Measurements from ENCODE around the gene LRIT3. TPM values are rescaled to one million over a fixed set of nuclear protein-coding genes. Genes with fewer than 3 reads are reported as not detected.

The LRIT3 gene
- total RNA-seq, 1 donor from 2014 or later: 0.17 TPM

DNA sequence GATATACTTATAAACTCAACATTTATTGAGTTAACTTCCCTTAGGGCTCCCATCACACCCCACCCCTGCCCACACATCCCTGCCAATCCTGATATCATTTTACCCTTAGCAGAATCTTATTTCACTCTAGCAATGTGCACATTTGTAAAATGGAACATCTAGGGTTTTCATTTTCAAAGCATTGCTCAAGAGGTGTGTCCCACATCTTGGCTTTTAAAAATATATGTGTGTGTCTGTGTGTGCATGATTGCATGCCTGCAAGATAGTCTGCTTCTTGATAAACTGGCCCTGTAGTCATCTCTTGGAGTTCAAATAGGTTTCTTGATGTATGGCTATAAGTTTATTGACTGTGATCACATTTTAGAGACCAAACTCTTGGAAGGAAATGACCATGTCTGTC is 38.4 kb downstream of the LRIT3 start:
- TF ChIP-seq, protein P1, sequence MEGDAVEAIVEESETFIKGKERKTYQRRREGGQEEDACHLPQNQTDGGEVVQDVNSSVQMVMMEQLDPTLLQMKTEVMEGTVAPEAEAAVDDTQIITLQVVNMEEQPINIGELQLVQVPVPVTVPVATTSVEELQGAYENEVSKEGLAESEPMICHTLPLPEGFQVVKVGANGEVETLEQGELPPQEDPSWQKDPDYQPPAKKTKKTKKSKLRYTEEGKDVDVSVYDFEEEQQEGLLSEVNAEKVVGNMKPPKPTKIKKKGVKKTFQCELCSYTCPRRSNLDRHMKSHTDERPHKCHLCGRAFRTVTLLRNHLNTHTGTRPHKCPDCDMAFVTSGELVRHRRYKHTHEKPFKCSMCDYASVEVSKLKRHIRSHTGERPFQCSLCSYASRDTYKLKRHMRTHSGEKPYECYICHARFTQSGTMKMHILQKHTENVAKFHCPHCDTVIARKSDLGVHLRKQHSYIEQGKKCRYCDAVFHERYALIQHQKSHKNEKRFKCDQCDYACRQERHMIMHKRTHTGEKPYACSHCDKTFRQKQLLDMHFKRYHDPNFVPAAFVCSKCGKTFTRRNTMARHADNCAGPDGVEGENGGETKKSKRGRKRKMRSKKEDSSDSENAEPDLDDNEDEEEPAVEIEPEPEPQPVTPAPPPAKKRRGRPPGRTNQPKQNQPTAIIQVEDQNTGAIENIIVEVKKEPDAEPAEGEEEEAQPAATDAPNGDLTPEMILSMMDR (IDR thresholded peaks at IDR 0.05; ENCODE audit: unreplicated experiment): no peak
- no peak overlapping the region for H3K4me3 Mint-ChIP-seq (ENCODE audit: low read depth)
- H3K27ac Mint-ChIP-seq: no peak overlapping the region
- DNase-seq (ENCODE audit: low spot score, unreplicated experiment): no peak
- H3K36me3 Mint-ChIP-seq (ENCODE audit: insufficient read depth): no peaks in the 10 kb centered on the region
- no peaks in the 10 kb centered on the region for H3K4me1 Mint-ChIP-seq (ENCODE audit: low read depth)
- H3K9me3 Mint-ChIP-seq (ENCODE audit: low read depth): no peaks in the 10 kb centered on the region
- H3K27me3 Mint-ChIP-seq: no peaks in the 10 kb centered on the region

DNA sequence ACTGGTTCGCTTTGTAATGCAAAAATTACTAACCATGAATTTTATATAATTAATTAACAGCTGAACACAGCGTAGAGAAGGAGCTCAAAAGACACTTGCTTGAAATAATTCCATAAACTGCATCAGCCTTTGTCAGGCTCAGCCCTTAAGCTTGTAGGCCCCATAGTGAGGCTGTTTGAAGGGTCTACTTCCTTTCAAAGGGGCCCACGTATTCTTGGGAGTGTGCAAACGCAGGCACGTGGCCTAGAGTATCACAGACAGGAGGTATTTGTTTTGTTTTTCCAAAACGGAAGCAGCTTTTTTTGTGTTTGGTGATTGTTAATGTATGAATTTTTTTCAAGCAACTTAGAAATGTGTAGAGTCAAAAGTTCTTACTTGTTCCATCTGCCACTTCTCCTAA is 39.2 kb downstream of the LRIT3 start:
- no peaks in the 10 kb centered on the region for H3K36me3 Mint-ChIP-seq (ENCODE audit: insufficient read depth)
- no peaks in the 10 kb centered on the region for H3K4me1 Mint-ChIP-seq (ENCODE audit: low read depth)
- no peak overlapping the region for H3K4me3 Mint-ChIP-seq (ENCODE audit: low read depth)
- H3K27ac Mint-ChIP-seq: no peak overlapping the region
- no peaks in the 10 kb centered on the region for H3K9me3 Mint-ChIP-seq (ENCODE audit: low read depth)
- TF ChIP-seq, protein P1 (IDR thresholded peaks at IDR 0.05; ENCODE audit: unreplicated experiment): no peak
- H3K27me3 Mint-ChIP-seq: no peaks in the 10 kb centered on the region
- no peak for DNase-seq (ENCODE audit: low spot score, unreplicated experiment)

DNA sequence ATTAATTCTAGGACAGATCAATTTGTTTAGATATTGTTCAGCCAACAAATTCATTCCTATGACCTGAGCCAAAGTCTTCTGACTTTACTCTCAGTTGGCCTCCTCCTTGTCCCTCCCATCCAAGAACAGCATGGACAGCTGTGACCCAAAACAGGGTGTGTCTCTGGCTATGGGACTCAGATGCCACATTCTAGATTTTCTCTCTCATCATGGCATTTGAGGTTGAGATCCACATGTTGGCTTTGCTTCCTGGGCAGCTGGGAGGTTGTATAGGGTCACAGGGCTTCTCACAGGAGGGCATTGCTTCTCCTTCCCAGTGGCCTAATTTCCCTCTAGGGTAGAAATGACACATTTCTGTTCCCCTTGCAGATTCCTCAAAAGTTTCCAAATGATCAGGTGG is 42.2 kb downstream of the LRIT3 start:
- no peaks in the 10 kb centered on the region for H3K27me3 Mint-ChIP-seq
- no peaks in the 10 kb centered on the region for H3K9me3 Mint-ChIP-seq (ENCODE audit: low read depth)
- TF ChIP-seq, protein P1 (IDR thresholded peaks at IDR 0.05; ENCODE audit: unreplicated experiment): no peak
- H3K27ac Mint-ChIP-seq: no peak overlapping the region
- no peaks in the 10 kb centered on the region for H3K36me3 Mint-ChIP-seq (ENCODE audit: insufficient read depth)
- no peak overlapping the region for H3K4me3 Mint-ChIP-seq (ENCODE audit: low read depth)
- H3K4me1 Mint-ChIP-seq (ENCODE audit: low read depth): no peaks in the 10 kb centered on the region
- no peak for DNase-seq (ENCODE audit: low spot score, unreplicated experiment)

DNA sequence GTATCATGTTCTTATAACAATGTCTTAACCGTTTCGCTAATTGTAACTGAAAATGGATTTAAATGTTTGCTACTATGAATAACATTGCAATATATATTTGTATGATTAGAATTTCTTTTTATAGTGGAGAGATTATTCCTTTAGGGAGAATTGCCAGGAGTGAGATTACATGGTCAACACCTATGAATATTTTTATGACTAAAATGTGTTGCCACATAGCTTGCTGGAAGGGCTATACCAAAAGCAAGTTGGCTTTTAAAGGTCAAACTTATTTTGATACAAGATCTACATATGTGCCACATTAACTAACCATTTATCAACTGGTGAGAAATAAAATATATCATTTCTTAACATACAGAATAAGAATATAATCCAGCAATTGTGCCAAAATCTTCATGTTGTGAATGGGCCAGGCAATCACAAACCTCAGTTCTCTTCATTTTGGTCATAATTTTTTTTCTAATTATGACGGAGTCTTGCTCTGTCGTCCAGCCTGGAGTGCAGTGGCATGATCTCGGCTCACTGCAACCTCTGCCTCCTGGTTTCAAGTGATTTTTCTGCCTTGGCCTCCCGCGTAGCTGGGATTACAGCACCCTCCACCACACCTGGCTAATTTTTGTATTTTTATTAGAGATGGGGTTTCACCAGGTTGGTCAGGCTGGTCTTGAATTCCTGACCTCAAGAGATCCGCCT is 54.8 kb downstream of the LRIT3 start:
- H3K27ac Mint-ChIP-seq: no peak overlapping the region
- TF ChIP-seq, protein P1 (IDR thresholded peaks at IDR 0.05; ENCODE audit: unreplicated experiment): no peak
- H3K27me3 Mint-ChIP-seq: no peaks in the 10 kb centered on the region
- no peak for DNase-seq (ENCODE audit: low spot score, unreplicated experiment)
- H3K36me3 Mint-ChIP-seq (ENCODE audit: insufficient read depth): no peaks in the 10 kb centered on the region
- no peak overlapping the region for H3K4me3 Mint-ChIP-seq (ENCODE audit: low read depth)
- H3K9me3 Mint-ChIP-seq (ENCODE audit: low read depth): peaks cover 20% of the 10 kb centered on the region
- H3K4me1 Mint-ChIP-seq (ENCODE audit: low read depth): no peaks in the 10 kb centered on the region

DNA sequence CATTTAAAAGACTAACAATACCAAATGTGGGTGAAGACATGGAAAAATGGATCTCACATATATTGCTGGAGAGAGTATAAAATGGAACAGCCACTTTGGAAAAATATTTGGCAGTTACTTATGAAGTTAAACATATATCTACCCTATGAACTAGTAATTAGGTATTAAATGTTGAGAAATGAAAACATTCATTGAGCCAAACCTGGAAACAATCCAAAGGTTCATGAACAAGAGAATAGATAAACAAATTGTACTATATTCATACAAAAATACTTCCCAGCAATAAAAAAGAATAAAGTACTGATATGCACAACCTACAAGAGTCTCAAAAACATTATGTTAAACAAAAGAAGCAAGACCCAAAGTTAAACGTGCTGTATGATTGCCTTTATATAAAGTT is 60.8 kb downstream of the LRIT3 start:
- TF ChIP-seq, protein P1 (IDR thresholded peaks at IDR 0.05; ENCODE audit: unreplicated experiment): no peak
- peaks cover 7% of the 10 kb centered on the region for H3K4me1 Mint-ChIP-seq (ENCODE audit: low read depth)
- DNase-seq (ENCODE audit: low spot score, unreplicated experiment): no peak
- H3K9me3 Mint-ChIP-seq (ENCODE audit: low read depth): peaks cover 13% of the 10 kb centered on the region
- no peak overlapping the region for H3K4me3 Mint-ChIP-seq (ENCODE audit: low read depth)
- no peaks in the 10 kb centered on the region for H3K36me3 Mint-ChIP-seq (ENCODE audit: insufficient read depth)
- no peaks in the 10 kb centered on the region for H3K27me3 Mint-ChIP-seq
- no peak overlapping the region for H3K27ac Mint-ChIP-seq

All from progenitor cell of endocrine pancreas (in vitro differentiated cells).